H1 (cell line): ENCODE measurements around the gene ZNF25. TPM values are rescaled to one million over a fixed set of nuclear protein-coding genes. Genes with fewer than 3 reads are reported as not detected.

Experiments used
- BACH1 ChIP-seq: IDR thresholded peaks from 2 replicates; pipeline ENCODE4 v1.6.1; 2012; ENCODE audit warnings: low read length, improper control_type of control experiment
- CEBPB ChIP-seq: IDR thresholded peaks from 2 replicates; pipeline ENCODE4 v1.6.1; 2012; ENCODE audit warnings: low read depth, low read length
- RAD21 ChIP-seq, 2 experiments: IDR thresholded peaks in 1 of 2; conservative IDR thresholded peaks in 1 of 2; 2 replicates each; pipeline ENCODE4 v1.6.1; 2011; ENCODE audit warnings: low read depth in 2 of 2, low read length in 2 of 2, improper control_type of control experiment in 1 of 2, inconsistent platforms in 1 of 2, mild to moderate bottlenecking in 1 of 2, moderate library complexity in 1 of 2
- RNF2 ChIP-seq: fragments of 200-900, 300-1000 bp; sonication (generic); IDR thresholded peaks from 2 replicates; pipeline ENCODE4 v1.7.1; 2016; ENCODE audit warnings: borderline replicate concordance, low read depth, mild to moderate bottlenecking, antibody characterized with exemption, low read length; ENCODE audit not compliant: poor library complexity, severe bottlenecking; ENCODE audit errors: missing control alignments
- SP2 ChIP-seq: IDR thresholded peaks from 2 replicates; pipeline ENCODE4 v1.6.1; 2012; ENCODE audit warnings: mild to moderate bottlenecking, low read length, inconsistent platforms
- SUZ12 ChIP-seq: fragments of 200-600 bp; sonication (generic); IDR thresholded peaks from 2 replicates; pipeline ENCODE4 v1.6.1; 2012; ENCODE audit warnings: mild to moderate bottlenecking, inconsistent platforms, low read length, moderate library complexity, mixed read lengths
- TCF12 ChIP-seq: IDR thresholded peaks from 2 replicates; pipeline ENCODE4 v1.6.1; 2011; ENCODE audit warnings: low read depth, mild to moderate bottlenecking, low read length
- polyA plus RNA-seq, 7 experiments: library from polyadenylated mRNA; depleted of rRNA in 3 of 7; stranded (reverse) in 5 of 7; unstranded in 2 of 7; fragments of >200 nt in 5 of 7; fragments of 200-250 nt in 2 of 7; gene quantifications; 1 replicate in 5 of 7; 2 replicates in 1 of 7; 4 replicates in 1 of 7; pipeline versions ENCODE4 v1.2.1 to v1.2.3, GENCODE V29; 2011 to 2013; ENCODE audit warnings: missing spikeins in 2 of 7, mixed read lengths in 2 of 7
- total RNA-seq: library from RNA; stranded (reverse); fragmentation: NEBNext Ultra II Directional; extraction: Animal tissue kit (Norgen Biotek cat#: 25700); gene quantifications from 2 replicates; pipeline ENCODE4 v1.2.1, GENCODE V29; 2021

The ZNF25 gene
- total and polyA plus RNA-seq, 2 of the 8 experiments (the other 6 are each of a cell fraction or from before 2014, with no cell fraction given): 0.17 to 1.3 TPM

- no peak for TF ChIP-seq RAD21 (IDR thresholded peaks at IDR 0.05 in 1 of 2, conservative IDR thresholded peaks at IDR 0.05 in 1 of 2; ENCODE audit: low read depth in 2 of 2, low read length in 2 of 2)
- TF ChIP-seq SP2: no peak
- no peak for TF ChIP-seq CEBPB
- TF ChIP-seq SUZ12: no peak
- no peak for TF ChIP-seq TCF12
- TF ChIP-seq BACH1: no peak
- no peak for TF ChIP-seq RNF2
Observed at GRCh38 chr10:38007991-38008390, 31.5 kb upstream of the ZNF25 start (continued).
